Measurements from ENCODE around the gene COP1.

DNA sequence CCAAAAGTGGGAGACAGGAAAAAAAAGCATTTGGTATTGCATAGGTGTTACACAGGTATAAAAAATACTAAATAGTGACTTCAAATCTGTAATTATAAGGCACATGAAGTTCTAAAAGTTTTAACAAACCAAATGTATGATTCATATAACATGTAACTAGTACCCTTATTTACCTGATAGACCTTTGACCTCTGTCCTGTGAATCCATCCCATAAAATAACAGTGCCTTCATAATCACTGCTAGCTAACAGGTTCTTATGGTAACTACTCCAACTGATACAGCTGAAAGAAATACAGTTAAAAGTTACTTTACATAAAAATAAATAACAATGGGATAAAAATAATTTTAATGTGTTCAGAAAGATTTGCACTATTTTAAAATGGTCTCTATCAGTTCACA is 163.5 kb downstream of the COP1 start:
- no peak for TF ChIP-seq EZH2 (IDR thresholded peaks at IDR 0.05; ENCODE audit: borderline replicate concordance, insufficient read depth, low read depth, low read length, poor library complexity, severe bottlenecking)
- TF ChIP-seq, protein P1, sequence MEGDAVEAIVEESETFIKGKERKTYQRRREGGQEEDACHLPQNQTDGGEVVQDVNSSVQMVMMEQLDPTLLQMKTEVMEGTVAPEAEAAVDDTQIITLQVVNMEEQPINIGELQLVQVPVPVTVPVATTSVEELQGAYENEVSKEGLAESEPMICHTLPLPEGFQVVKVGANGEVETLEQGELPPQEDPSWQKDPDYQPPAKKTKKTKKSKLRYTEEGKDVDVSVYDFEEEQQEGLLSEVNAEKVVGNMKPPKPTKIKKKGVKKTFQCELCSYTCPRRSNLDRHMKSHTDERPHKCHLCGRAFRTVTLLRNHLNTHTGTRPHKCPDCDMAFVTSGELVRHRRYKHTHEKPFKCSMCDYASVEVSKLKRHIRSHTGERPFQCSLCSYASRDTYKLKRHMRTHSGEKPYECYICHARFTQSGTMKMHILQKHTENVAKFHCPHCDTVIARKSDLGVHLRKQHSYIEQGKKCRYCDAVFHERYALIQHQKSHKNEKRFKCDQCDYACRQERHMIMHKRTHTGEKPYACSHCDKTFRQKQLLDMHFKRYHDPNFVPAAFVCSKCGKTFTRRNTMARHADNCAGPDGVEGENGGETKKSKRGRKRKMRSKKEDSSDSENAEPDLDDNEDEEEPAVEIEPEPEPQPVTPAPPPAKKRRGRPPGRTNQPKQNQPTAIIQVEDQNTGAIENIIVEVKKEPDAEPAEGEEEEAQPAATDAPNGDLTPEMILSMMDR (IDR thresholded peaks at IDR 0.05), result no peak
